Activated CD8-positive, alpha-beta T cell treated with anti-CD3 and anti-CD28 coated beads, Interleukin-2, amount 10 ng/mL, durations not matched to agents 7 days and 5 days (primary cell): ENCODE results near the gene ZNF761. TPM values are rescaled to one million over a fixed set of nuclear protein-coding genes. Genes with fewer than 3 reads are reported as not detected.
"Not testable (repeated sequence)": the region's sequence is repeated elsewhere in the genome, so short reads cannot be mapped to it uniquely, and the experiment has no call there.

Experiments
- ATAC-seq: fragments of 150-1000 bp; cut with Tn5 transposase; one replicate; pipeline ENCODE4 v1.10.0; 2021; ENCODE audit warnings: moderate library complexity
- CTCF ChIA-PET: fragments of 350-600 bp; sonication (Branson Sonifier 250); formaldehyde crosslinking; loops from one replicate; lab custom pipeline; 2021; ENCODE audit warnings: antibody characterized with exemption; lab: Charles Lee
- POLR2A ChIA-PET: fragments of 350-600 bp; sonication (Branson Sonifier 250); formaldehyde crosslinking; loops from one replicate; lab custom pipeline; 2021; ENCODE audit warnings: antibody characterized with exemption; lab: Charles Lee
- DNase-seq: peaks from one replicate; pipeline ENCODE4 v3.0.0-alpha.2; 2020
- H3K27ac Mint-ChIP-seq: one replicate; pipeline ENCODE4 v1.8.0; 2021; ENCODE audit warnings: mild to moderate bottlenecking, mixed read lengths
- H3K27me3 Mint-ChIP-seq: one replicate; pipeline ENCODE4 v1.8.0; 2021; ENCODE audit warnings: low read depth, mixed read lengths
- H3K36me3 Mint-ChIP-seq: one replicate; pipeline ENCODE4 v1.8.0; 2021; ENCODE audit warnings: low read depth, mixed read lengths
- H3K4me1 Mint-ChIP-seq: one replicate; pipeline ENCODE4 v1.8.0; 2021; ENCODE audit warnings: low read depth, mixed read lengths
- H3K4me3 Mint-ChIP-seq: one replicate; pipeline ENCODE4 v1.8.0; 2021; ENCODE audit warnings: mild to moderate bottlenecking, mixed read lengths
- H3K9me3 Mint-ChIP-seq: one replicate; pipeline ENCODE4 v1.8.0; 2022; ENCODE audit warnings: mixed read lengths; ENCODE audit not compliant: insufficient read depth
- total RNA-seq, 2 experiments: library from RNA; stranded (reverse); gene quantifications; one replicate each; pipeline ENCODE4 v1.2.3, GENCODE V29; 2021

Gene ZNF761
- total RNA-seq, 2 experiments from 2014 or later: 13.8 to 14.8 TPM

DNA sequence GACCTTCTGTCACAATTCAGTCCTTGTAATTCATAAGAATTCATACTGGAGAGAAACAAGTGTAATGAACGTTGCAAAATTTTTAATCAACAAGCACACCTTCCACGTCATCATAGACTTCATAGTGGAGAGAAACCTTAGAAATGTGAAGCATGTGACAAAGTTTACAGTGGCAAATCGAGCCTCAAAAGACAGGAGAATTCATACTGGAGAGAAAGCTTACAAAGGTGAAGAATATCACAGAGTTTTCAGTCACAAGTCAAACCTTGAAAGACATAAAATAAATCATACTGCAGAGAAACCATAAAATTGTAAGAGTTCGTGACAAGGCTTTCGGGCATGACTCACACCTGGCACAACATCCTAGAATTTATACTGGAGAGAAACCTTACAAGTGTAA, 60.4 kb downstream of the ZNF761 start:
- CTCF ChIA-PET: no interaction called here
- POLR2A ChIA-PET: no interaction called here
- ATAC-seq: no peak

GRCh38 chr19:53497311-53498023, 65.7 kb downstream of the ZNF761 start:
- H3K4me3 Mint-ChIP-seq, H3K4me1 Mint-ChIP-seq, POLR2A ChIA-PET, CTCF ChIA-PET, H3K27me3 Mint-ChIP-seq, DNase-seq, ATAC-seq, H3K27ac Mint-ChIP-seq: not testable (repeated sequence)
- H3K36me3 Mint-ChIP-seq: peaks cover 19% of the 10 kb centered on the region
- peaks cover 42% of the 10 kb centered on the region for H3K9me3 Mint-ChIP-seq

More for the DNA sequence above, 60.4 kb downstream of the ZNF761 start:
- Mint-ChIP-seq H3K4me3 (no peak overlapping the region), H3K36me3 (peaks cover 64% of the 10 kb centered on the region), H3K27ac (no peak overlapping the region), H3K27me3 (no peaks in the 10 kb centered on the region), H3K4me1 (no peaks in the 10 kb centered on the region), H3K9me3 (peaks cover 45% of the 10 kb centered on the region)
- no peak for DNase-seq

DNA sequence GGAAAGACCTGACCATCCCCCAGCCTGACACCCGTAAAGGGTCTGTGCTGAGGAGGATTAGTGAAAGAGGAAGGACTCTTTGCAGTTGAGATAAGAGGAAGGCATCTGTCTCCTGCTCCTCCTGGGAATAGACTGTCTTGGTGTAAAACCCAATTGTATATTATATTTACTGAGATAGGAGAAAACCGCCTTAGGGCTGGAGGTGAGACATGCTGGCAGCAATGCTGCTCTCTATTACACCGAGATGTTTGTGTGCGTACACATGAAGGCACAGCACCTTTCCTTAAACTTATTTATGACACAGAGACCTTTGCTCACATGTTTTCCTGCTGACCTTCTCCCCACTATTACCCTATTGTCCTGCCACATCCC, 66.2 kb downstream of the ZNF761 start:
- H3K27me3 Mint-ChIP-seq, DNase-seq, CTCF ChIA-PET, ATAC-seq, H3K4me3 Mint-ChIP-seq, H3K4me1 Mint-ChIP-seq, H3K27ac Mint-ChIP-seq, POLR2A ChIA-PET: not testable (repeated sequence)
- Mint-ChIP-seq H3K36me3 (peaks cover 14% of the 10 kb centered on the region), H3K9me3 (peaks cover 37% of the 10 kb centered on the region)

DNA sequence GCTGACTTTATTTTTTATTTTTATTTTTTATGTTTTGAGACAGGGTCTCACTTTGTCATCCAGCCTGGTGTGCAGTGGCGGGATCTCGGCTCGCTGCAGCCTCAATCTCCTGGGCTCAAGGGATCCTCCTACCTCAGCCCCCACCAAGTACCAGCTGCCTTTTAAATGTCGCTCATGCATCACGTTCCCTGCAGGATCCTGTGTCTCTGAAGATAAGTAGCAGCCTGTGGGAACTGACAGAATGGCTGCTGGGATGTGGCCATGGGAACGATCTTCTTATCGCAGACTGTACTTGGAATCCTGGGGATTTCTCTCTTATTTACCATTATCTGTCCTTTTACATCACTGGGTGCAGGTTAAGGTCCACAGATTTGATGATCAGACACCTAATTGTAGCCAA, 71.4 kb downstream of the ZNF761 start:
- H3K4me3 Mint-ChIP-seq, POLR2A ChIA-PET, H3K36me3 Mint-ChIP-seq, H3K27ac Mint-ChIP-seq, H3K27me3 Mint-ChIP-seq, DNase-seq, H3K4me1 Mint-ChIP-seq, ATAC-seq, CTCF ChIA-PET: not testable (repeated sequence)
- peaks cover 17% of the 10 kb centered on the region for H3K9me3 Mint-ChIP-seq

DNA sequence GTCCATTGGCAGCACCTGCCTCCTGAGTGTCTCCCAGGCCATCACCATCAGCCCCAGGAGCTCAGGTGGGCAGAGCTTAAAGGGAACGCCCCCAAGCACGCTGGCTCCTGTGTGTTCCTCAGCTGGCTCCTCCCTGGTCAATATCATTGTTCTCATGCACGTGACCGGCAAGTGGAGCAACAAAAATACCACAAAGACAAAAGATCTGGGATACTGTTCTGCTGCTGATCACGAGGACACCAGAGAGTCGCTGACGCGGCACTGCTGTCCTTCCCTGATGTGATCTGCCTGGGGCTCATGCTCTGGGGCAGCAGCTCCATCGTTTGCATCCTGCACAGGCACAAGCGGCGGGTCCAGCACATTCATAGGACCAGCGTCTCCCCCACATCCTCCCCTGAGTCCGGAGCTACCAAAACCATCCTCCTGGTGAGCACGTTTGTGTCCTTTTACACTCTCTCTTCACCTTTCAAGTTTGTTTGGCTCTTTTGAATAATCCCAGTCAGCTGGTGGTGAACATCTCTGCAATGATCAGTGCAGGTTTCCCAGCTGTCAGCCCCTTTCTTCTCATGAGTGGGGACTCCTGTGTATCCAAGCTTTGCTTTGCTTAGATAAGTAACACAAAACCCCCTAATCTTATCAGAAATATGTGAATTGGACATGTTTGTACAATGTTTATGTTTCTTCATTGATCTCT, 72.0 kb downstream of the ZNF761 start:
- H3K27me3 Mint-ChIP-seq, POLR2A ChIA-PET, CTCF ChIA-PET, H3K27ac Mint-ChIP-seq, H3K36me3 Mint-ChIP-seq, H3K4me1 Mint-ChIP-seq, H3K4me3 Mint-ChIP-seq, DNase-seq, ATAC-seq: not testable (repeated sequence)
- peaks cover 14% of the 10 kb centered on the region for H3K9me3 Mint-ChIP-seq

DNA sequence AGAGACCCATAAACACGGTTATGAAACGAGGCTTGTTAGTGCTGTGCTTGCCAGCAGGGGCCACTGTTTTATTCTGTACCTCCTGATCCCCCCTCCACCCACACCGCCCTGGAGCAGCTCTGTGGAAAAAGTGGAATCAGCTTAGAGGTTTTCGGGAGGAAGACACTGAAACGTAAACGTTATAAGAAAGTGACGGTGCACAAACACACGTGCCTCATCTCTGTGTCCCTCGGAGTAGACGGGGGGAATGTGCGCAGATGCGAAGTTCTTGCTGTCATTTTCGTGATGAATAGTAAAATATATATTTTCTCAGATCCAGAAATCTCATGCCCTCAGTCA, 72.5 kb downstream of the ZNF761 start:
- peaks cover 14% of the 10 kb centered on the region for H3K9me3 Mint-ChIP-seq
- H3K36me3 Mint-ChIP-seq, H3K4me1 Mint-ChIP-seq, H3K27me3 Mint-ChIP-seq, DNase-seq, H3K4me3 Mint-ChIP-seq, POLR2A ChIA-PET, ATAC-seq, H3K27ac Mint-ChIP-seq, CTCF ChIA-PET: not testable (repeated sequence)

- no peaks in the 10 kb centered on the region for H3K27me3 Mint-ChIP-seq
- ChIA-PET POLR2A (no interaction called here), CTCF (no interaction called here)
- DNase-seq (no peak), ATAC-seq (no peak)
- H3K36me3 Mint-ChIP-seq: no peaks in the 10 kb centered on the region
- no peak overlapping the region for H3K27ac Mint-ChIP-seq
- no peaks in the 10 kb centered on the region for H3K4me1 Mint-ChIP-seq
- peaks cover 14% of the 10 kb centered on the region for H3K9me3 Mint-ChIP-seq
- no peak overlapping the region for H3K4me3 Mint-ChIP-seq
These were observed 73.1 kb downstream of the ZNF761 start for GRCh38 chr19:53504885-53505284.

GRCh38 chr19:53506728-53507127, 74.9 kb downstream of the ZNF761 start:
- ATAC-seq (no peak), DNase-seq (no peak)
- Mint-ChIP-seq H3K27ac (no peak overlapping the region), H3K27me3 (no peaks in the 10 kb centered on the region), H3K4me3 (no peak overlapping the region), H3K9me3 (peaks cover 4% of the 10 kb centered on the region), H3K4me1 (no peaks in the 10 kb centered on the region), H3K36me3 (no peaks in the 10 kb centered on the region)
- POLR2A ChIA-PET: no interaction called here
- CTCF ChIA-PET: no interaction called here

Other genes with a start within 250 kb of the ZNF761 start
- gene ZNF665, start 238.6 kb upstream of the ZNF761 start, total RNA-seq: 1 to 10 TPM; 4.9 to 5.9 TPM
- gene ZNF677, start 177.1 kb upstream of the ZNF761 start, total RNA-seq: 1 to 10 TPM; 7.1 to 9.8 TPM
- not detected for gene VN1R2, start 173.7 kb upstream of the ZNF761 start, total RNA-seq
- not detected for gene VN1R4, start 164.3 kb upstream of the ZNF761 start, total RNA-seq
- gene ZNF845, start 98.2 kb upstream of the ZNF761 start, total RNA-seq: 1 to 10 TPM; 9.0 to 9.1 TPM
- gene ZNF525, start 66.3 kb upstream of the ZNF761 start, total RNA-seq: 10 to 100 TPM; 19.0 to 22.3 TPM
- 10 to 100 TPM; 11.8 to 12.5 TPM for gene ZNF765, start 36.8 kb upstream of the ZNF761 start, total RNA-seq
- gene ZNF813, start 35.7 kb downstream of the ZNF761 start, total RNA-seq: 1 to 10 TPM; 5.0 to 6.2 TPM
- 10 to 100 TPM; 17.3 to 20.6 TPM for gene ZNF331, start 106.2 kb downstream of the ZNF761 start, total RNA-seq
- gene DPRX, start 200.0 kb downstream of the ZNF761 start, total RNA-seq: not detected